Measurements from ENCODE around the gene C1GALT1. TPM values are rescaled to one million over a fixed set of nuclear protein-coding genes. Genes with fewer than 3 reads are reported as not detected.

Gene C1GALT1
- total RNA-seq, 1 donor from 2014 or later = 31.1 TPM

- TF ChIP-seq, protein P1, sequence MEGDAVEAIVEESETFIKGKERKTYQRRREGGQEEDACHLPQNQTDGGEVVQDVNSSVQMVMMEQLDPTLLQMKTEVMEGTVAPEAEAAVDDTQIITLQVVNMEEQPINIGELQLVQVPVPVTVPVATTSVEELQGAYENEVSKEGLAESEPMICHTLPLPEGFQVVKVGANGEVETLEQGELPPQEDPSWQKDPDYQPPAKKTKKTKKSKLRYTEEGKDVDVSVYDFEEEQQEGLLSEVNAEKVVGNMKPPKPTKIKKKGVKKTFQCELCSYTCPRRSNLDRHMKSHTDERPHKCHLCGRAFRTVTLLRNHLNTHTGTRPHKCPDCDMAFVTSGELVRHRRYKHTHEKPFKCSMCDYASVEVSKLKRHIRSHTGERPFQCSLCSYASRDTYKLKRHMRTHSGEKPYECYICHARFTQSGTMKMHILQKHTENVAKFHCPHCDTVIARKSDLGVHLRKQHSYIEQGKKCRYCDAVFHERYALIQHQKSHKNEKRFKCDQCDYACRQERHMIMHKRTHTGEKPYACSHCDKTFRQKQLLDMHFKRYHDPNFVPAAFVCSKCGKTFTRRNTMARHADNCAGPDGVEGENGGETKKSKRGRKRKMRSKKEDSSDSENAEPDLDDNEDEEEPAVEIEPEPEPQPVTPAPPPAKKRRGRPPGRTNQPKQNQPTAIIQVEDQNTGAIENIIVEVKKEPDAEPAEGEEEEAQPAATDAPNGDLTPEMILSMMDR (IDR thresholded peaks at IDR 0.05; ENCODE audit: insufficient read depth, low read length, severe bottlenecking) = no peak
- no peaks in the 10 kb centered on the region for H3K36me3 ChIP-seq (ENCODE audit: control insufficient read depth, insufficient read depth, low read length)
- H3K4me3 ChIP-seq (ENCODE audit: low read depth, low read length) = no peak overlapping the region
- FAIRE-seq = no peak
- no peak for DNase-seq (ENCODE audit: low read depth)
- H3K27me3 ChIP-seq (ENCODE audit: control insufficient read depth, insufficient read depth, low read length) = no peaks in the 10 kb centered on the region
These were observed 46.6 kb downstream of the C1GALT1 start for GRCh38 chr7:7228967-7229366.

DNA sequence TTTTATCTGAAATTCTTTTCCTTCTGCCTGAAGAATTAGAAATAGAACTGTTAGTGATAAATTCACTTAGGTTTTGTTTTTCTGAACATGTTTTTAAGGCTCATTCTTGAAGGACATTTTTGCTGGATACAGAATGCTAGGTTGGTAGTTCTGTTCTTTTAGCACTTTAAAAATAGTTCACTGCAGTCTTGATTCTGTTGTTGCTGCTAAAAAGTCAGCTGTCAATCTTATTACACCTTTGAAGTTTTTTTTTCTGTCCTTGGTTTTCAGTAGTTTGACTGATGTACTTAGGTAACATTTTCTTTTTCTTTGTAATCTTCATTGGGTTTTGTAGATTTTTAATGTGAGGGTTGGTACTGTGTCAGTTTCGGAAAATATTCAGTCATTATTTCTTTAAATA is 48.7 kb downstream of the C1GALT1 start:
- Histone ChIP-seq H3K27me3 (ENCODE audit: control insufficient read depth, insufficient read depth, low read length) (no peaks in the 10 kb centered on the region), H3K4me3 (ENCODE audit: low read depth, low read length) (no peak overlapping the region), H3K36me3 (ENCODE audit: control insufficient read depth, insufficient read depth, low read length) (no peaks in the 10 kb centered on the region)
- TF ChIP-seq, protein P1 (IDR thresholded peaks at IDR 0.05; ENCODE audit: insufficient read depth, low read length, severe bottlenecking) = no peak
- DNase-seq (ENCODE audit: low read depth) = no peak
- FAIRE-seq = no peak

GRCh38 chr7:7231865-7232264 is 49.5 kb downstream of the C1GALT1 start:
- FAIRE-seq = no peak
- DNase-seq (ENCODE audit: low read depth) = no peak
- TF ChIP-seq, protein P1 (IDR thresholded peaks at IDR 0.05; ENCODE audit: insufficient read depth, low read length, severe bottlenecking) = no peak
- H3K27me3 ChIP-seq (ENCODE audit: control insufficient read depth, insufficient read depth, low read length) = no peaks in the 10 kb centered on the region
- H3K4me3 ChIP-seq (ENCODE audit: low read depth, low read length) = no peak overlapping the region
- no peaks in the 10 kb centered on the region for H3K36me3 ChIP-seq (ENCODE audit: control insufficient read depth, insufficient read depth, low read length)

- Histone ChIP-seq H3K27me3 (ENCODE audit: control insufficient read depth, insufficient read depth, low read length) (no peaks in the 10 kb centered on the region), H3K36me3 (ENCODE audit: control insufficient read depth, insufficient read depth, low read length) (no peaks in the 10 kb centered on the region), H3K4me3 (ENCODE audit: low read depth, low read length) (no peak overlapping the region)
- DNase-seq (ENCODE audit: low read depth) (no peak), FAIRE-seq (no peak)
- TF ChIP-seq, protein P1 (IDR thresholded peaks at IDR 0.05; ENCODE audit: insufficient read depth, low read length, severe bottlenecking) = no peak
These were observed 53.0 kb downstream of the C1GALT1 start for GRCh38 chr7:7235347-7235746.

DNA sequence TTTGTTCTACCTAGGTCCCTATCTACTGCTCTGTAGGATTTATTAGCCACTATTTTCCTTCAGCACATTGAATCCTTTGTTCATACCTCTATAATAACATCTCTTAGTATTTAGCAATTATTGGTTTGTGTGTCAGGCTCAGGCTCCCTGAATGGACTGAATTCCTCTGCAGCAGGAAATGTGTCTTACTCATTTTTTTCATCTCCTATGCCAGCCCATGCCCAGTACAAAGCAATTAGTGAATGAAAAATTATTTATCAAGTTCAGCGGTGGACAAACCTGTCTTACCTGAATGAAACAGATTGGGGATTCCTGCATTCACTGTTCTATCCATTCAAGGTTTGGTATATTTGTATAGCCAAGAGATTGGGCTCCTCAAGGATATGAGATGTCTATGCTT is 53.7 kb downstream of the C1GALT1 start:
- TF ChIP-seq, protein P1 (IDR thresholded peaks at IDR 0.05; ENCODE audit: insufficient read depth, low read length, severe bottlenecking) = no peak
- peak; percentile 57 for DNase-seq (ENCODE audit: low read depth)
- Histone ChIP-seq H3K27me3 (ENCODE audit: control insufficient read depth, insufficient read depth, low read length) (no peaks in the 10 kb centered on the region), H3K4me3 (ENCODE audit: low read depth, low read length) (no peak overlapping the region), H3K36me3 (ENCODE audit: control insufficient read depth, insufficient read depth, low read length) (no peaks in the 10 kb centered on the region)
- FAIRE-seq = no peak

- DNase-seq (ENCODE audit: low read depth) (no peak), FAIRE-seq (no peak)
- H3K27me3 ChIP-seq (ENCODE audit: control insufficient read depth, insufficient read depth, low read length) = no peaks in the 10 kb centered on the region
- no peak overlapping the region for H3K4me3 ChIP-seq (ENCODE audit: low read depth, low read length)
- TF ChIP-seq, protein P1 (IDR thresholded peaks at IDR 0.05; ENCODE audit: insufficient read depth, low read length, severe bottlenecking) = no peak
- H3K36me3 ChIP-seq (ENCODE audit: control insufficient read depth, insufficient read depth, low read length) = no peaks in the 10 kb centered on the region
These were observed 55.0 kb downstream of the C1GALT1 start for GRCh38 chr7:7237201-7237977.
